HG03575 (cell line): ENCODE data around the gene CISTR.
"Not testable (repeated sequence)": the region's sequence is repeated elsewhere in the genome, so short reads cannot be mapped to it uniquely, and the experiment has no call there.

Source experiments
- ATAC-seq: cut with Tn5 transposase; IDR thresholded peaks from one replicate; pipeline ENCODE4 v1.9.1; 2021; ENCODE audit not compliant: unreplicated experiment, insufficient number of reproducible peaks, low FRiP score; ENCODE audit errors: extremely low read depth

Gene CISTR

GRCh38 chr12:53751336-53752191 lies at the start of gene CISTR:
Gene CISTR, minus strand, starts transcription at chr12:53751979.
- ATAC-seq, result no peak

- ATAC-seq, result no peak
Measured at GRCh38 chr12:53798575-53798974, 46.8 kb upstream of the CISTR start.

- ATAC-seq, result no peak
Measured at GRCh38 chr12:53795927-53796326, 44.1 kb upstream of the CISTR start.

GRCh38 chr12:53793221-53793620 lies 41.4 kb upstream of the CISTR start:
- no peak for ATAC-seq

GRCh38 chr12:53791735-53792326 lies 40.1 kb upstream of the CISTR start:
- no peak for ATAC-seq

- no peak for ATAC-seq
Measured at GRCh38 chr12:53789570-53789969, 37.8 kb upstream of the CISTR start.

GRCh38 chr12:53788892-53789291 lies 37.1 kb upstream of the CISTR start:
- no peak for ATAC-seq

GRCh38 chr12:53786411-53786810 lies 34.6 kb upstream of the CISTR start:
- ATAC-seq, result no peak

- ATAC-seq, result no peak
Measured at GRCh38 chr12:53785161-53785560, 33.4 kb upstream of the CISTR start.

GRCh38 chr12:53782093-53782703 lies 30.4 kb upstream of the CISTR start:
- no peak for ATAC-seq

- no peak for ATAC-seq
Measured at GRCh38 chr12:53781228-53781801, 29.5 kb upstream of the CISTR start.

- no peak for ATAC-seq
Measured at GRCh38 chr12:53780323-53780722, 28.5 kb upstream of the CISTR start.

GRCh38 chr12:53779679-53780078 lies 27.9 kb upstream of the CISTR start:
- not testable (repeated sequence) for ATAC-seq

- ATAC-seq, result no peak
Measured at GRCh38 chr12:53777936-53778644, 26.3 kb upstream of the CISTR start.

- no peak for ATAC-seq
Measured at GRCh38 chr12:53777412-53777811, 25.6 kb upstream of the CISTR start.

- no peak for ATAC-seq
Measured at GRCh38 chr12:53776872-53777271, 25.1 kb upstream of the CISTR start.

GRCh38 chr12:53775478-53776145 lies 23.8 kb upstream of the CISTR start:
- ATAC-seq, result no peak

GRCh38 chr12:53770281-53770680 lies 18.5 kb upstream of the CISTR start:
- ATAC-seq, result no peak

- no peak for ATAC-seq
Measured at GRCh38 chr12:53768976-53769375, 17.2 kb upstream of the CISTR start.
